Kidney epithelial cell (primary cell): ENCODE measurements around the gene SEZ6. TPM values are rescaled to one million over a fixed set of nuclear protein-coding genes. Genes with fewer than 3 reads are reported as not detected.
A peak's percentile ranks its signal among the peaks of the same experiment; 100 is the strongest.

Source experiments
- DNase-seq: peaks from one replicate; pipeline ENCODE4 v3.0.0-alpha.2; 2010; ENCODE audit warnings: low read depth
- H3K27me3 ChIP-seq: 2 replicates; pipeline ENCODE4 v1.6.0; 2011; ENCODE audit warnings: low read length; ENCODE audit not compliant: control insufficient read depth, insufficient read depth
- H3K36me3 ChIP-seq: 2 replicates; pipeline ENCODE4 v1.5.1; 2011; ENCODE audit warnings: low read length; ENCODE audit not compliant: control insufficient read depth, insufficient read depth
- H3K4me3 ChIP-seq: 2 replicates; pipeline ENCODE4 v1.5.1; 2011; ENCODE audit warnings: low read depth, mild to moderate bottlenecking, control low read depth, low read length
- total RNA-seq: library from RNA; depleted of rRNA; stranded (reverse); fragments of >200 nt; gene quantifications from 2 replicates; pipeline ENCODE4 v1.2.3, GENCODE V29; 2015
- TF ChIP-seq, protein P1 (sequence below): IDR thresholded peaks from 2 replicates; pipeline ENCODE4 v1.5.1; 2011; ENCODE audit warnings: mild to moderate bottlenecking, moderate library complexity, low read length, control low read depth, inconsistent platforms; ENCODE audit not compliant: insufficient read depth, poor library complexity, severe bottlenecking

Gene SEZ6
- total RNA-seq, 1 donor from 2014 or later, result not detected

DNA sequence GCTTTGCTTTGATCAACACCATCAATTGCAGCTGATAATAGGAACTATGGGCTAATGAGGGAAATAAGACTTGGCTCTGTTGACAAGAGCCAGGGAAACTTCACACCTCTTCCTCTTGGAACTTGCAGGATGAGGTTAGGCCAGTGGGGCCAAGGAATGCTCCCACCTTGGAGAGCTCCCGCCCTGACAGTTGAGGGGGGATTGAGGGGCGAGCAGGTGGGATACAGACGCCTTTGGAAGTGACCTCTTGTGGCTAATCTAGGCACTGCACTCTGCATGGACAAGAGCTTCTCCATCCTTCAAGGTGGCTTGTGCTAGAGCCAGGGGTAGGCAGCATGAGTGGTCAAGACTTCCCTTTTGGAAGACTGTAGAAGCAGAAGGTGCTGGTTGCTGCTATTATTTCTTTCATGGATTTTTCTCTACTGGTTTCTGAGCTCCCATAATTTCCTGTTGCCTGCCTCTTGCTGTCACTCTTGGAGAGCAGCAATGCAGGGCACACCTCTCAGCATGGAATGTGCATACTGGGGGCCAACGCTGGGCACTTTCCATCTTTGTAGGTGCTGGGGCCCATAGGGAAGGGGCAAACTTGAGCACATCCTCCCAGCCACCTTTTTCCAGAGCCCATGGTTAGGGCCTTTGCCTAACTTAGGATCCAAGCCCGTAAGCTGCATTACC lies 52.3 kb downstream of the SEZ6 start:
- Histone ChIP-seq H3K4me3 (no peak overlapping the region), H3K36me3 (no peaks in the 10 kb centered on the region), H3K27me3 (no peaks in the 10 kb centered on the region)
- no peak for DNase-seq
- TF ChIP-seq, protein P1, sequence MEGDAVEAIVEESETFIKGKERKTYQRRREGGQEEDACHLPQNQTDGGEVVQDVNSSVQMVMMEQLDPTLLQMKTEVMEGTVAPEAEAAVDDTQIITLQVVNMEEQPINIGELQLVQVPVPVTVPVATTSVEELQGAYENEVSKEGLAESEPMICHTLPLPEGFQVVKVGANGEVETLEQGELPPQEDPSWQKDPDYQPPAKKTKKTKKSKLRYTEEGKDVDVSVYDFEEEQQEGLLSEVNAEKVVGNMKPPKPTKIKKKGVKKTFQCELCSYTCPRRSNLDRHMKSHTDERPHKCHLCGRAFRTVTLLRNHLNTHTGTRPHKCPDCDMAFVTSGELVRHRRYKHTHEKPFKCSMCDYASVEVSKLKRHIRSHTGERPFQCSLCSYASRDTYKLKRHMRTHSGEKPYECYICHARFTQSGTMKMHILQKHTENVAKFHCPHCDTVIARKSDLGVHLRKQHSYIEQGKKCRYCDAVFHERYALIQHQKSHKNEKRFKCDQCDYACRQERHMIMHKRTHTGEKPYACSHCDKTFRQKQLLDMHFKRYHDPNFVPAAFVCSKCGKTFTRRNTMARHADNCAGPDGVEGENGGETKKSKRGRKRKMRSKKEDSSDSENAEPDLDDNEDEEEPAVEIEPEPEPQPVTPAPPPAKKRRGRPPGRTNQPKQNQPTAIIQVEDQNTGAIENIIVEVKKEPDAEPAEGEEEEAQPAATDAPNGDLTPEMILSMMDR, result peak; percentile 82

DNA sequence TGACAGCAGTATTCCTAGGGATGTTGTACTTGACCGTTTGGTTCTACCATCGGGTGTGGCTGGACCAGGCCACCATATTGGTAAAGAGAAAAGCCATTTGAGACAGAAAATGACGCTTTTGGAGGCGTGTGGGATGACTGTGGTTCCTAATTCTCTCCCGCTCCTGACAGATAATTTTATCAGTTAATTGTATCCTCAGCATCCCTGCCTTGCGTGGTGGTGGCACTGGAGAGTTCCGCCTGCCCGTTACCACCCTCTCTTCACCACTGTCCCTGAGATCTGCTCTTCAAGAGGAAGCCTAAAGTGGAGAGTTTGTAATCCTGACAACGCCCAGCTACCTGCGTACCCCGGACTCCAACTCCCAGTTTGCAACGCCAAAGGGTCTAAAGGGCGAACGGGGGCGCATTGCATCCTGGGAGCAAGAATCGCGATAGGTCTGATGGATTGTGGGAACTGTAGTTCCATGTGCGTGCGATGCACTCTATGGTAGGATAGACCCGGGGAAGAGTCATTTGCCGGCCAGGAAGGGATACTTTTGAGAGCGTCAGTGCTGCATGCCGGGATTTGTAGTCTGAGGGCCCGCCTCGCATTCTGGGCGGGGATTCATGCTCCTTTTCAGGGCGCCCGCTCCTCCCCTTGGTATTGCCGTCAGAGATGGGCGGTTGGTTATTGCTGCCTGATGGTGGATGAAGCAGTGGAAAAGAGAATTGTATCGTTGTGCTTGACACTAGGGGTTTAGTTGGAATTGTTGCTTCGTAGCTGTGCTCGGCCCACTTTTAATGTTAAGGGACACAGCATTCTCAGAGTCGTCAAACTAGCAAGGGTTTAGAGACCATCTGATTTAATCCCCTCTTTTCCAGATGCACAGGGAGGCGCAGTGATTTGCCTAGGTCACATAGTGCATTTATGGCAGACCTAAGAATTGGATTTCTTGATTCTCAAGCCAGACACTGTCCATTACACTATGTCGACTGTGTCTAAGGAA lies 53.5 kb downstream of the SEZ6 start:
- peak overlapping the region; percentile 58 for H3K4me3 ChIP-seq
- no peaks in the 10 kb centered on the region for H3K27me3 ChIP-seq
- H3K36me3 ChIP-seq, result no peaks in the 10 kb centered on the region
- TF ChIP-seq, protein P1, result no peak
- peak; percentile 97 for DNase-seq

DNA sequence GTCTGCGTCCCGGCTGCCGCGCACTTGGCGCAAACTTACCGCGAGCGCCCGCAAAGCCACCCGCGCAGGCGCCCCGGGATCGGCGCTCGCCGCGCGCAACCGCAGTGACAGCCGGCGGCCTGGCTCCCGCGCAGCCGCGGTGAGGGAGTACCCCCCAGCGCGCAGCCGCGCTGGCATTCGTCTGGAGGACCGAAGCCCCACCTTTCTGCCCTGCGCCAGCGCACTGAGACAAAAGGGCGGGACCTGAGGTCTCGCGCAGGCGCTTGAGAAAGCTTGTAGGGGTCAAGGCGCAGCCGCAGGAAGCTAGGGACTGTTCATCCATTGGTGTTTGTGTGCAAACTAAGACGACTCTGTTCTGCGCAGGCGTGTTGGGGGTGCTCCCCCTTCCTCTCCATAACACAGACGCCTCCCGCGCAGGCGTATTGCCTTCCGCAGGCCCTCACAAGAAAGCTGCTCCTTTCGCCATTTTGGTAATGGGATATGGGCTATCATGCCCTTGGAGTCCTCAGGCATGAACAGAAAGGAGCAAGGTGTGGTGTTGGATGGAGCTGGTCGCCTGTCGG lies 54.3 kb downstream of the SEZ6 start, which contains the start of gene PHF12:
Gene PHF12 (minus strand): TSS at position 91 of the 563 bp plus-strand sequence. CDS start 558 bp downstream, outside the sequence.
- TF ChIP-seq, protein P1, result no peak
- peak; percentile 100 for DNase-seq
- no peaks in the 10 kb centered on the region for H3K27me3 ChIP-seq
- no peaks in the 10 kb centered on the region for H3K36me3 ChIP-seq
- peak within 1 kb of the TSS; percentile 58 for H3K4me3 ChIP-seq

DNA sequence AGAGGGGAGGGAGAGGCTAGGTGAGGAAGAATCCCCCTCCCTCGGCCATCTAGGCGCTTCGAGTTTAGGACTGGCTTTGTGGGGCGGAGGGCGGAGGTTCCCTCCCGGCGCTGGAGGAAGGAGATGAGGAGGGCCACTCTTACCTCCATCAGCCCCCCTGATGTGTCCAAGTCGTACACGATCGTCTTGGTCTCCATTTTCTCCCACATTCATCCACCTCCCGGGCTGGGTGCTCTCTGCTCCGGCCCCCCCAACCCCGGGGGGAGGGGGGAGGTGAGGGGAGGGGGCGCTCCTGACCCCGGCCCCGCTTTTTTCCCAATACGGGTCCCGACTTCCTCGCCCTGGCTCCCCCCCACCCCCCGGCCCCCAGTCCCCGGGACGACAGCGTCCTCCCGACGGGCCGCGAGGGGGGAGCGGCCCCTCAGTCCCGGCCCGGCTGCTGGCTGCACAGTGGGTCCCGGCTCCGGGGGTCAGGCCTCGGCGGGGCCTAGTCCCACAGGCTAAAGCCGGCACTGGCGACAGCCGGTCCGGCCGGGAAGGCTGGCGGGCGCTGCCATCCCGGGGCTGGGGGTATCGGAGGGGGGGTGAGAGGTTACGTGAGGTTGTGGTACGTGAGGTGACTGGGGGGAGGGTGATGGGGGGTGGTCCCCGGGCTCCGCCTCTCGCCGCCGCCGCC lies 54.9 kb downstream of the SEZ6 start:
- DNase-seq, result no peak
- Histone ChIP-seq H3K36me3 (no peaks in the 10 kb centered on the region), H3K27me3 (no peaks in the 10 kb centered on the region), H3K4me3 (peak overlapping the region; percentile 55)
- TF ChIP-seq, protein P1, result no peak

DNA sequence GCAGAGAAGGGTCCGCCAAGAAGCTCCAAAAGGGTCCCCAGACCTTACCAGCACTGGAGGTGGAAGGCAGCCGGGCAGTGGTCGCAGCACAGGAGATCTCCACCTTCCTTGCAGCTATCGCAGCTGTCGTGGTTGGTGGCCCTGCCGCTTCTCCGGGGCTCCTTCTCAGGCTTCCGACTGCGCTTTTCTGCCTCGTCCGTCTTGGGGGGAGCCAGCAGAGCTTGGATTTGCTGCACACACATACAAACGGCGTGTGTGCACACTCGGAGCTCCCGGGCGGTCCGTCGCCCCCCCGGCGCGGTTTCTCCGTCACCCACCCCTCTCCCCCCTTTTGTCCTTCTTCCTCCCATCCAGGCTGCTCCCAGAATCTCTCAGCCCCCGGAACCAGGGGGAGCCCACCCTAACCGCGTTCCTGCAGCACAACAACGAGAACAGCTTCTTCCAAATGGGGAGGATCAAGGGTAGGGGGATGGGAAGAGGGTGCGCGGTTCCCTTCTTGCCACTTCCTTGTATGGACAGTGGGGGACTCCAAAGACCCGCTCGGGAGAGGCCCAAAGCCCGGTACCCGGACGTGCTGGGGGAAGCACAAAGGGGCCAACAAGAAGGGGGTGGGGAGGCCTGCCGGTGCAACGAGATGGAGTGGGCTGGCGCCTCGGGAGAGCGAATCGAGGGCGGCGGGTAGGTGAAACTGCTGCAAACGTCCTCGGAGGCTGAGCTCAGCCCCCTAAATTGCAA lies 55.6 kb downstream of the SEZ6 start:
- TF ChIP-seq, protein P1, result no peak
- H3K36me3 ChIP-seq, result no peaks in the 10 kb centered on the region
- peak overlapping the region; percentile 55 for H3K4me3 ChIP-seq
- no peaks in the 10 kb centered on the region for H3K27me3 ChIP-seq
- no peak for DNase-seq
